Natural killer cell (primary cell): Measurements from ENCODE around the gene MRAS. TPM values are rescaled to one million over a fixed set of nuclear protein-coding genes. Genes with fewer than 3 reads are reported as not detected.
"Not testable (repeated sequence)": the region's sequence is repeated elsewhere in the genome, so short reads cannot be mapped to it uniquely, and the experiment has no call there.

Source experiments
- ATAC-seq, 3 donors: fragments of 150-1000 bp in 2 of 3; fragments of 200-7000 bp in 1 of 3; cut with Tn5 transposase; 1 replicate in 1 of 3; 2 replicates in 2 of 3; pipeline ENCODE4 v1.10.0; 2021; ENCODE audit warnings: mild to moderate bottlenecking in 2 of 3, moderate library complexity in 2 of 3
- DNase-seq, 2 donors: peaks; one replicate each; pipeline versions ENCODE4 v3.0.0 to v3.0.0-alpha.2; 2013 to 2021; ENCODE audit warnings: mixed read lengths in 1 of 2
- H3K27ac ChIP-seq: one replicate; pipeline ENCODE4 v1.5.1; 2013; ENCODE audit warnings: mild to moderate bottlenecking, low read length
- H3K27me3 ChIP-seq: one replicate; pipeline ENCODE4 v1.6.1; 2013; ENCODE audit warnings: low read length; ENCODE audit not compliant: control insufficient read depth, insufficient read depth
- H3K36me3 ChIP-seq: one replicate; pipeline ENCODE4 v1.6.1; 2013; ENCODE audit warnings: low read length; ENCODE audit not compliant: control insufficient read depth, insufficient read depth
- H3K4me1 ChIP-seq: one replicate; pipeline ENCODE4 v1.6.1; 2013; ENCODE audit warnings: low read length; ENCODE audit not compliant: control insufficient read depth, insufficient read depth
- H3K4me3 ChIP-seq: one replicate; pipeline ENCODE4 v1.5.1; 2013; ENCODE audit warnings: low read length
- H3K9me3 ChIP-seq: one replicate; pipeline ENCODE4 v1.6.1; 2013; ENCODE audit warnings: low read length; ENCODE audit not compliant: control insufficient read depth, insufficient read depth
- H3K27ac Mint-ChIP-seq, 2 donors: one replicate each; pipeline ENCODE4 v1.8.0; 2022; ENCODE audit warnings: mild to moderate bottlenecking in 2 of 2, mixed read lengths in 2 of 2, moderate library complexity in 1 of 2
- H3K27me3 Mint-ChIP-seq, 2 donors: one replicate each; pipeline ENCODE4 v1.8.0; 2022; ENCODE audit warnings: low read depth in 2 of 2, mixed read lengths in 2 of 2
- H3K36me3 Mint-ChIP-seq: one replicate; pipeline ENCODE4 v1.8.0; 2022; ENCODE audit warnings: mixed read lengths
- H3K4me1 Mint-ChIP-seq, 2 donors: one replicate each; pipeline ENCODE4 v1.8.0; 2022; ENCODE audit warnings: mixed read lengths in 2 of 2
- H3K4me3 Mint-ChIP-seq: one replicate; pipeline ENCODE4 v1.8.0; 2022; ENCODE audit warnings: mild to moderate bottlenecking, moderate library complexity, mixed read lengths
- H3K9me3 Mint-ChIP-seq, 2 donors: one replicate each; pipeline ENCODE4 v1.8.0; 2022; ENCODE audit warnings: mixed read lengths in 2 of 2
- CTCF ChIP-seq: fragments of 200-600 bp; IDR thresholded peaks from one replicate; pipeline ENCODE4 v1.8.0; 2022; ENCODE audit warnings: antibody characterized with exemption
- WGBS: methylation state at CpG from one replicate; pipeline ENCODE4 v1.1.7; 2013; ENCODE audit warnings: missing lambda C conversion rate; ENCODE audit not compliant: insufficient coverage; 5-methylcytosine and 5-hydroxymethylcytosine counted together
- intact Hi-C: fragments of 100-400 bp; cut with micrococcal nuclease; formaldehyde crosslinking; loops from one replicate; pipeline ENCODE4 v1.14.2; 2022
- total RNA-seq, 4 donors: library from RNA; stranded (reverse); fragments of 120-200 nt in 1 of 4; gene quantifications; one replicate each; pipeline versions ENCODE4 v1.2.3 to v1.2.4, GENCODE V29; 2013 to 2022

Gene MRAS
- total RNA-seq, 3 donors from 2014 or later (not counting 1 experiment from before 2014, with no cell fraction given): 1.2 to 4.9 (median 2.4) TPM

GRCh38 chr3:138418601-138419206, 70.3 kb downstream of the MRAS start:
- no peak overlapping the region for H3K27ac ChIP-seq
- Mint-ChIP-seq H3K4me3 (no peak overlapping the region), H3K9me3 (no peaks in the 10 kb centered on the region), H3K36me3 (no peaks in the 10 kb centered on the region), H3K27me3 (peaks cover 8 to 14% of the 10 kb centered on the region in 2 donors), H3K27ac (no peak overlapping the region), H3K4me1 (no peaks in the 10 kb centered on the region)
- H3K4me3 ChIP-seq: no peak overlapping the region
- DNase-seq (no peak), ATAC-seq (no peak)
- H3K27me3 ChIP-seq: no peaks in the 10 kb centered on the region
- no peak for TF ChIP-seq CTCF
- no peaks in the 10 kb centered on the region for H3K36me3 ChIP-seq
- H3K9me3 ChIP-seq: no peaks in the 10 kb centered on the region
- intact Hi-C loops: no loop called here
- H3K4me1 ChIP-seq: no peaks in the 10 kb centered on the region
- 95% methylated on average over 2 of the region's 5 CpGs for WGBS

- no peaks in the 10 kb centered on the region for H3K4me1 Mint-ChIP-seq
- no peaks in the 10 kb centered on the region for H3K4me1 ChIP-seq
- no peak for DNase-seq
- no peak overlapping the region for H3K27ac ChIP-seq
- no peaks in the 10 kb centered on the region for H3K9me3 ChIP-seq
- no peaks in the 10 kb centered on the region for H3K9me3 Mint-ChIP-seq
- no peaks in the 10 kb centered on the region for H3K27me3 ChIP-seq
- H3K36me3 ChIP-seq: no peaks in the 10 kb centered on the region
- intact Hi-C loops: no loop called here
- H3K27me3 Mint-ChIP-seq: peaks cover 3 to 4% of the 10 kb centered on the region in 2 donors
- no peak for TF ChIP-seq CTCF
- H3K4me3 Mint-ChIP-seq: no peak overlapping the region
- H3K36me3 Mint-ChIP-seq: no peaks in the 10 kb centered on the region
- WGBS: 88% methylated on average over 1 of the region's 1 CpG
- no peak overlapping the region for H3K27ac Mint-ChIP-seq
- ATAC-seq: no peak
- H3K4me3 ChIP-seq: no peak overlapping the region
Measured at GRCh38 chr3:138423316-138423715, 74.9 kb downstream of the MRAS start.

- H3K27me3 ChIP-seq: no peaks in the 10 kb centered on the region
- Mint-ChIP-seq H3K9me3 (no peaks in the 10 kb centered on the region), H3K36me3 (no peaks in the 10 kb centered on the region), H3K27me3 (peaks cover 4 to 9% of the 10 kb centered on the region in 2 donors), H3K27ac (no peak overlapping the region), H3K4me3 (no peak overlapping the region), H3K4me1 (no peaks in the 10 kb centered on the region)
- H3K4me1 ChIP-seq: no peaks in the 10 kb centered on the region
- 65% methylated on average over 2 of the region's 2 CpGs for WGBS
- H3K9me3 ChIP-seq: no peaks in the 10 kb centered on the region
- no peak for ATAC-seq
- intact Hi-C loops: no loop called here
- no peak for DNase-seq
- no peak overlapping the region for H3K27ac ChIP-seq
- TF ChIP-seq CTCF: no peak
- no peaks in the 10 kb centered on the region for H3K36me3 ChIP-seq
- H3K4me3 ChIP-seq: no peak overlapping the region
Measured at GRCh38 chr3:138424323-138424722, 75.9 kb downstream of the MRAS start.

GRCh38 chr3:138426211-138426610, 77.8 kb downstream of the MRAS start:
- no peak for TF ChIP-seq CTCF
- no peaks in the 10 kb centered on the region for H3K4me1 ChIP-seq
- no peaks in the 10 kb centered on the region for H3K36me3 ChIP-seq
- Mint-ChIP-seq H3K27me3 (peaks cover 0 to 10% of the 10 kb centered on the region in 2 donors), H3K4me1 (no peaks in the 10 kb centered on the region), H3K9me3 (no peaks in the 10 kb centered on the region), H3K36me3 (no peaks in the 10 kb centered on the region), H3K4me3 (no peak overlapping the region), H3K27ac (no peak overlapping the region)
- 68% methylated on average over 3 of the region's 3 CpGs for WGBS
- ATAC-seq: no peak
- H3K27me3 ChIP-seq: no peaks in the 10 kb centered on the region
- DNase-seq: no peak
- no peak overlapping the region for H3K4me3 ChIP-seq
- no peak overlapping the region for H3K27ac ChIP-seq
- intact Hi-C loops: no loop called here
- no peaks in the 10 kb centered on the region for H3K9me3 ChIP-seq

- H3K9me3 Mint-ChIP-seq, H3K36me3 Mint-ChIP-seq, ATAC-seq, intact Hi-C loops, H3K9me3 ChIP-seq, H3K4me3 ChIP-seq, H3K4me1 Mint-ChIP-seq, H3K36me3 ChIP-seq, H3K4me1 ChIP-seq, DNase-seq, H3K27ac ChIP-seq, H3K4me3 Mint-ChIP-seq, H3K27me3 ChIP-seq, H3K27ac Mint-ChIP-seq: not testable (repeated sequence)
- H3K27me3 Mint-ChIP-seq: peaks cover 3 to 16% of the 10 kb centered on the region in 2 donors
- whole genome bisulfite sequencing: 91% methylated on average over 2 of the region's 4 CpGs
Measured at GRCh38 chr3:138426754-138427153, 78.4 kb downstream of the MRAS start.
